Subcutaneous adipose tissue (tissue), 4 donors: ENCODE data around the gene DNAJC1. TPM values are rescaled to one million over a fixed set of nuclear protein-coding genes. Genes with fewer than 3 reads are reported as not detected.

Experiments used
- total RNA-seq, 4 donors: library from RNA; depleted of rRNA; stranded (reverse); fragments of >200 nt; gene quantifications; one replicate each; pipeline ENCODE4 v1.1.0, GENCODE V29; 2016
- TF ChIP-seq, protein P1 (sequence below): fragments of 450-650 bp; IDR thresholded peaks from one replicate; pipeline ENCODE4 v1.5.1; 2016; ENCODE audit warnings: low read depth, mild to moderate bottlenecking, control low read depth, antibody characterized with exemption, moderate library complexity

DNAJC1 gene
- total RNA-seq, 4 donors from 2014 or later = 24.0 to 75.8 (median 56.0) TPM

DNA sequence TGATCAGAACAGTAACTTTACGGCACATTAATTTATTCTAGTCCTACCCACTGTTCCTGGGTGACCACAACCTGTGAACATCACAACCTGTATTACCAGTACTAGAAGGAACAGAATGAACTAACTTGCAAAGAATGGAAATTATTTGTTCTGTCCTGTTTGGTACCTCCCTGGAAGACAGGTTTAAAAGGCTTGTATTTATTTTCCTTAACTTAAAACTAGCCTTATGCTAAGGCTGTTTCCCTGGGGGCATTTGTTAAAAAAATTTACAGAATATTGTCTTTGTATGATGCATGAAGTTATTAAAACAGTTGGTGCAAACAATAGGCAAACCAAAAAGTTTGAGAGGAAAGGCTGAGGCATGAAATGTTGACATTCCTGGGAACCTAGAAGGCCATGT, 132.7 kb downstream of the DNAJC1 start:
- TF ChIP-seq, protein P1, sequence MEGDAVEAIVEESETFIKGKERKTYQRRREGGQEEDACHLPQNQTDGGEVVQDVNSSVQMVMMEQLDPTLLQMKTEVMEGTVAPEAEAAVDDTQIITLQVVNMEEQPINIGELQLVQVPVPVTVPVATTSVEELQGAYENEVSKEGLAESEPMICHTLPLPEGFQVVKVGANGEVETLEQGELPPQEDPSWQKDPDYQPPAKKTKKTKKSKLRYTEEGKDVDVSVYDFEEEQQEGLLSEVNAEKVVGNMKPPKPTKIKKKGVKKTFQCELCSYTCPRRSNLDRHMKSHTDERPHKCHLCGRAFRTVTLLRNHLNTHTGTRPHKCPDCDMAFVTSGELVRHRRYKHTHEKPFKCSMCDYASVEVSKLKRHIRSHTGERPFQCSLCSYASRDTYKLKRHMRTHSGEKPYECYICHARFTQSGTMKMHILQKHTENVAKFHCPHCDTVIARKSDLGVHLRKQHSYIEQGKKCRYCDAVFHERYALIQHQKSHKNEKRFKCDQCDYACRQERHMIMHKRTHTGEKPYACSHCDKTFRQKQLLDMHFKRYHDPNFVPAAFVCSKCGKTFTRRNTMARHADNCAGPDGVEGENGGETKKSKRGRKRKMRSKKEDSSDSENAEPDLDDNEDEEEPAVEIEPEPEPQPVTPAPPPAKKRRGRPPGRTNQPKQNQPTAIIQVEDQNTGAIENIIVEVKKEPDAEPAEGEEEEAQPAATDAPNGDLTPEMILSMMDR = no peak

DNA sequence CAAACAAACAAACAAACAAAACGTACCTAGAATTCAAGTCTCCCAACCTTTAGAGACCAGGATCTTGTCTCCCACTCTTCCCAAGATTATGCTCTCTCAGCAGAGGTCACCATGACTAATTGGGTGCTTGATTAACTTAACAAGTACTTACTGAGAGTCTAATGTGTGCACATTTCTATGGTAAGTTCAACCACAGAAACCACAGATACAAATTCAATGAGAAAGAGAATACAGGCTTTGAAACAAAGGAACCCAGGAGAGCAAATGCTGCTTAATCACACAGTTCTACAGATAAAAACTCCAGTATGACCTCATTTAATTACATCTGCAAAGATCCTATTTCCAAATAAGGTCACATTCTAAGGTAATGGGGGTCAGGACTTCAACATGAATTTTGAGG, 142.8 kb downstream of the DNAJC1 start:
- TF ChIP-seq, protein P1 = no peak

DNA sequence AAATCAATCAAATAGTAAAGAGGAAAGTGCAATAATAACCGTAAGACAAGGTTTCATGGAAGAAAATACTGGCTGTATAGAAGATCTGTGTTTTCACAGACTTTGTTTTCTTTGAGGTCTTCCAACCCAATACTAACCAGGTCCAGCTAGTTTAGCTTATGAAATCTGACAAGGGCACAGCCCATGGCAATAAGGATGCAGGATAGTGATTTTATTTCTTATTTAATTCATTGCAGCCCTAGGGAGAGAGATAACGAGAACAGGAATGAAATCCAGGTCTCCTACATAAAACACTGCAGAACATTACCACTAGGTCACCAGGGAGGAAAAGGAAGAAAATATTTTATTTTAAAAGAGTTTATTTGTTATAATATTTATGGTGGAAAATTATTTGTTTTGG, 145.1 kb downstream of the DNAJC1 start:
- TF ChIP-seq, protein P1 = no peak

DNA sequence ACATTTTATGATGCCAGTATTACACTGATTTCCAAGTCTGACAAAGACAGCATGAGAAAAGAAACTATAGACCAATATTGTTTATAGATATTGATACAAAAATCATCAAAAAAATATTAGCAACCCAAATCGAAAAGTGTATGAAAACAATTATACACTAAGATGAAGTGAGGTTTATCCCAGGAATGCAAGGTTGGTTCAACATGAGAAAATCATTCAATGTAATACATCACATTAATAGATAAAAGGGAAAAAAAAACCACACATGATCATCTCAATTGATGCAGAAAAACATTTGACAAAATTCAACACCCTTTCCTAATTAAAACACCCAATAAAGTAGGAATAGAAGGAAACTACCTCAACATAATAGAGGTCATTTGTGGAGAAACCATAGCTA, 153.9 kb downstream of the DNAJC1 start:
- TF ChIP-seq, protein P1 = no peak

DNA sequence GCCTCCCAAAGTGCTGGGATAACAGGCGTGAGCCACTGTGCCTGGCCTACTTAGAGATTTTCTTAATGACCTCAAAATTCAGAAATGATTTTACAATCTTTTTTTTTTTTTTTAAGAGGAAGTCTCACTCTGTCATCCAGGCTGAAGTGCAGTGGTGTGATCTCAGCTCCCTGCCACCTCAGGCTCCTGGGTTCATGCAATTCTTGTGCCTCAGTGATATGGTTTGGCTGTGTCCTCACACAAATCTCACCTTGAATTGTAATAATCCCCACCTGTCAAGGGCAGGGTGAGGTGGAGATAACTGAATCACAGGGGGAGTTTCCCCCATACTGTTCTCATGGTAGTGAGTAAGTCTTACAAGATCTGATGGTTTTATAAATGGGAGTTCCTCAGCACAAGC, 159.9 kb downstream of the DNAJC1 start:
- TF ChIP-seq, protein P1 = no peak

DNA sequence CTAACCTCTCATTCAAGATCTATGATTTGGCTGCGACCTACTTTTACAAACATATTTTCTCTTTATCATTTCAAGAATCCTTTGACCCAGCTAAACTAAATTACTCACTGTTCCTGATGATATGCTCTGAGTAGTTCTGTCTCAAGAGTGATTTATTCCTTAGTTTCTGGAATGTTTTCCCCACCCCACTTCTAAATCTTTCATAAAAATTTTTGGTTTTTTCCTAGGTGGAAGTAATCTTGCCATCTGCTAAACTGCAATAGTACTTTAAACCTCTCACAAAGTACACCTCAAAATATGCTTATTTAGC, 170.8 kb downstream of the DNAJC1 start:
- TF ChIP-seq, protein P1 = no peak

DNA sequence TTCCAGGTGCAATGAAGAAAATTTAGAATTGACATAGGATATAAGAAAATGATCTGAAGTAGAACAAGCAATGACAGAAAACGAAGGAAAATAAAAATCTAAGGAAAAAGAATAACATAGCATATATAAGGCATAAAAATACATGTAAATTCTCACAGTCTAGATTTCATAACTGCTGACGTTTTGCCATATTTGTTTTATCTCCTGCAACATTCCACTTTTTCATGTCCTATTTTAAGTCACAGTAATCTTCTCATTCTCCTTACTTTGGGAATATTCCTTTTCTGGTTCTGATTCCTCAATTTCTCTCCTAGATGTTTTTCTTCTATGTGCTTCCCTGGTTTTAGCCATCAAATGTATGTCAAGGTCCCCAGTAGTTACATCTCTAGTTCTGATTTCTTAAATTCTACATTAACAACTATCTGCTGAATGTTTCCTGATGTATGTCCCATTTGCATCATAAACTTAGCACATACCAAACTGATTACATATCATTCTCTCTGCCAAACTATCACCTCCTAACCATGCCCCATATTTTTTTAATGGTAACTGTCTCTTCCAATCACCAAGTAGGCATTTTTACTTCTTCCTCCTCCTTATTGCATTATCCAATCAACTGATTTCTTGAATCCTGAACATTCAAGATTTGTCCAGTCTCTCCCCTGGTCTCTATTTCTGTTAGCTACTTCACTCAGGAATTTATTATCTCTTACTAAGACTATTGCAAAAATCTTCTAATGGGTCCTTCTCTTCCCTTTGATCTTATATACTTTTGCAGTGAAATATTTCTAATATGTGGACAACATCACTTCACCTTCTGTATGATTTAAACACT, 171.3 kb downstream of the DNAJC1 start:
- TF ChIP-seq, protein P1 = no peak
